Psoas muscle (tissue), 8 donors: ENCODE results near the gene WNT3. TPM values are rescaled to one million over a fixed set of nuclear protein-coding genes. Genes with fewer than 3 reads are reported as not detected.

Source experiments
- ATAC-seq, 4 donors: fragments of 200-7000 bp; cut with Tn5 transposase; one replicate each; pipeline ENCODE4 v1.9.1; 2020; ENCODE audit warnings: moderate library complexity in 3 of 4, mild to moderate bottlenecking in 2 of 4
- DNase-seq, 2 donors: peaks; one replicate each; pipeline ENCODE4 v3.0.0-alpha.2; 2020
- H3K27ac ChIP-seq: fragments of 200-600 bp; one replicate; pipeline ENCODE4 v1.8.0; 2022
- H3K27me3 ChIP-seq, 3 donors: fragments of 200-600 bp in 1 of 3; one replicate each; pipeline versions ENCODE4 v1.6.1 to v1.8.0; 2013 to 2022; ENCODE audit warnings: low read length in 2 of 3, mild to moderate bottlenecking in 2 of 3, moderate library complexity in 1 of 3; ENCODE audit not compliant: insufficient read depth in 3 of 3
- H3K36me3 ChIP-seq, 2 donors: fragments of 200-600 bp in 1 of 2; one replicate each; pipeline versions ENCODE4 v1.6.1 to v1.8.0; 2013 to 2022; ENCODE audit warnings: low read depth in 1 of 2, mild to moderate bottlenecking in 1 of 2, moderate library complexity in 1 of 2; ENCODE audit not compliant: insufficient read depth in 1 of 2
- H3K4me1 ChIP-seq: fragments of 200-600 bp; one replicate; pipeline ENCODE4 v1.8.0; 2022
- H3K4me3 ChIP-seq: fragments of 200-600 bp; one replicate; pipeline ENCODE4 v1.8.0; 2022; ENCODE audit warnings: mild to moderate bottlenecking
- H3K9me3 ChIP-seq: fragments of 200-600 bp; one replicate; pipeline ENCODE4 v1.8.0; 2022
- WGBS, 3 donors: extraction: QIAGEN DNeasy Blood & Tissue Kit; methylation state at CpG; one replicate each; pipeline versions ENCODE4 v1.1.6 to v1.1.7; 2013; 5-methylcytosine and 5-hydroxymethylcytosine counted together
- intact Hi-C, 2 donors: fragments of 100-400 bp; cut with DNase I; formaldehyde crosslinking; loops; one replicate each; pipeline versions ENCODE4 v1.11.0 to v1.14.2; 2022
- polyA plus RNA-seq, 3 donors: library from polyadenylated mRNA; stranded (reverse); fragments of 200-250 nt; gene quantifications; one replicate each; pipeline ENCODE4 v1.2.3, GENCODE V29; 2013
- total RNA-seq, 4 donors: library from RNA; stranded (reverse); fragmentation: NEBNext Ultra II Directional in 2 of 4; extraction: Animal tissue kit (Norgen Biotek cat#: 25700) in 2 of 4; gene quantifications; one replicate each; pipeline versions ENCODE4 v1.2.1 to v1.2.4, GENCODE V29; 2021 to 2023
- TF ChIP-seq, protein P1 (sequence below): fragments of 200-600 bp; IDR thresholded peaks from one replicate; pipeline ENCODE4 v1.8.0; 2022; ENCODE audit warnings: antibody characterized with exemption
- donor health status: healthy with polysubstance abuse.
- donor health status: DM: no; HTN: no; CAD: no; lungs with moderate emphysema.
- donor health status: Bipolar disorder and iron deficiency.
- donor health status: healthy.
- donor health status: DM: yes; HTN: yes; CAD: no.
- donor health status: DM: no; HTN: no; CAD: no.
- donor health status: DM: no; HTN: no; CAD: no.
- donor health status: DM: yes; HTN: yes; CAD: no.

The WNT3 gene
- total and polyA plus RNA-seq, 7 donors: 0.06 to 0.36 (median 0.10) TPM; not detected in 2

DNA sequence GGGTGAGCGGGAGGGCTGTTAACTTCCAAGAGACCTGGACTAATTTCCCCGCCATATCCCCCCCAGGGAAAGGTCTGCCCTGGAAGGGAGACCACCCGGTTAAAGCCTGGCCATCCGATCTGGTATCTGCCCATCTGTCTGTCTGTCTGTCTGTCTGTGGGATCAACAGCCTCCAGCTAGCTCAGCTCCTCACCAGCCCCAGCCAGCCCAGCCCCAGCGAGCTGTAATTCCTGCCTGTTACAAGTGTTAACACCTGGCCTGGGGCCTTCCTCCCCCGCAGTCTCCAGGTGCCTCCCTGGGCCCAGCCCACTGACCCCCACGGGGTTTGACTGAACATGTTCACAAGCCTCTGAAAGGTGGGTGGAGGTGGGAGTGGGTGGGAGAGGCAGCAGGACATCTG is 4.0 kb downstream of the WNT3 start:
- 43 to 57% (median 46%) methylated on average over 7 of the region's 7 CpGs for WGBS, 3 donors

DNA sequence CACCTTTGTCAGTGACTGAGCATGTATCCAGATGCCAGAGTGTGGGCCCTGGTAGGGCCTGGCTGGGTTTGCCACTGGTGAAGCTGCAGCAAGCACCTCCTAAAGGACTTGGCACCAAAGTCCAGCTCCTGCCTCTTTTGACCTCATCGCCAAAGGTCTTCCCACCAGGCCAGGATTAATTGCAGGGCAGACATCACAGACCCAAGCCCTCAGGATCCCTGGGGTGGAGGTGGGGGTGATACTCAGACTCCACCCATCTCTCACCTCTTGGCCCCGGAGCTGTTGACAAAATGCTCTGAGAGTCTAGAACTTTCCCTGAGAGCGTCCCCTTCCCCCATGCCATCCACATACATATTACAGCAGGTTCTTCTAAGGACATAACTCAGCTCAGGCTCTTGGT is 4.6 kb downstream of the WNT3 start:
- WGBS, 3 donors: 53 to 59% (median 55%) methylated on average over 3 of the region's 3 CpGs
- peaks cover 0 to 67% (median 32%) of the 10 kb centered on the region in 3 donors for H3K27me3 ChIP-seq
- no peak overlapping the region for H3K27ac ChIP-seq

More for the DNA sequence above, 4.0 kb downstream of the WNT3 start:
- TF ChIP-seq, protein P1, sequence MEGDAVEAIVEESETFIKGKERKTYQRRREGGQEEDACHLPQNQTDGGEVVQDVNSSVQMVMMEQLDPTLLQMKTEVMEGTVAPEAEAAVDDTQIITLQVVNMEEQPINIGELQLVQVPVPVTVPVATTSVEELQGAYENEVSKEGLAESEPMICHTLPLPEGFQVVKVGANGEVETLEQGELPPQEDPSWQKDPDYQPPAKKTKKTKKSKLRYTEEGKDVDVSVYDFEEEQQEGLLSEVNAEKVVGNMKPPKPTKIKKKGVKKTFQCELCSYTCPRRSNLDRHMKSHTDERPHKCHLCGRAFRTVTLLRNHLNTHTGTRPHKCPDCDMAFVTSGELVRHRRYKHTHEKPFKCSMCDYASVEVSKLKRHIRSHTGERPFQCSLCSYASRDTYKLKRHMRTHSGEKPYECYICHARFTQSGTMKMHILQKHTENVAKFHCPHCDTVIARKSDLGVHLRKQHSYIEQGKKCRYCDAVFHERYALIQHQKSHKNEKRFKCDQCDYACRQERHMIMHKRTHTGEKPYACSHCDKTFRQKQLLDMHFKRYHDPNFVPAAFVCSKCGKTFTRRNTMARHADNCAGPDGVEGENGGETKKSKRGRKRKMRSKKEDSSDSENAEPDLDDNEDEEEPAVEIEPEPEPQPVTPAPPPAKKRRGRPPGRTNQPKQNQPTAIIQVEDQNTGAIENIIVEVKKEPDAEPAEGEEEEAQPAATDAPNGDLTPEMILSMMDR: no peak
- H3K27me3 ChIP-seq: peaks cover 0 to 72% (median 37%) of the 10 kb centered on the region in 3 donors
- H3K4me3 ChIP-seq: no peak overlapping the region
- no peak for ATAC-seq
- H3K9me3 ChIP-seq: no peaks in the 10 kb centered on the region
- H3K36me3 ChIP-seq: no peaks in the 10 kb centered on the region
- H3K27ac ChIP-seq: no peak overlapping the region
- intact Hi-C loops: no loop called here
- DNase-seq: no peak
- H3K4me1 ChIP-seq: peaks cover 12% of the 10 kb centered on the region

DNA sequence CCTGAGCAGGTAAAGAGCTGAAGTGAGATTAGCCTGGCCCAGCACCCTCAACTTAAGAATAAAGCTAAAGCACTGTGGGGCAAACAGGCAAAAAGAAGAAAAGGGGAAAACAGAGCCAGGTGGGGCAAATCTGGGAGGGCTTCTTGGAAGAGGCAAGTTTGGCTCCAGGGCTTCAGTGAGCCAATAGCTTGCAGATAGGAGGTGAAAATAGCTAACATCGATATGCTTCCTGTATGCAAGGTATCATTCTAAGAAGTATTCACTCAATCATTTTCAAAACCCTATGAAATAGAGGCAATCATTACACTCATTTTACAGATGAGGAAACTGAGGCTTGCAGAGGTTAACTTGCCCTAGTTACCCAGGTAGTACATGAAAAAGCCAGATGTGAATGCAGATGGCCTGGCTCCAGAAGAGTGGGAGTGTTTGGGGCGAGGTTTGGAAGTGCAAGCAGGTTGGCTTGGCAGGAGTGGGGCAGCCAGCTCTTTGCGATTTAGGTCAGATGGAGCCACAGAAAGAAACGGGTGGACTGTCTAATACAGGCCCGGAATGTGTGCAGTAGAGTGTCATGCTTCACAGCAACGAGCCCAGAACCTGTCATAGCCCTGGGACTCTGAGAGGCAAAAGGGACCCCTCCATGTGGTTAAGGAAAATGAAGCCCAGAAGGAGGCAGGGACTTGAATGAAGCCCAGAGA is 5.7 kb downstream of the WNT3 start:
- no peaks in the 10 kb centered on the region for H3K9me3 ChIP-seq
- TF ChIP-seq, protein P1: no peak
- H3K36me3 ChIP-seq: no peaks in the 10 kb centered on the region
- ATAC-seq: no peak
- H3K27me3 ChIP-seq: peaks cover 0 to 56% (median 25%) of the 10 kb centered on the region in 3 donors
- intact Hi-C loops: no loop called here
- 63 to 66% (median 63%) methylated on average over 6 of the region's 6 CpGs for WGBS, 3 donors
- DNase-seq: no peak
- no peak overlapping the region for H3K27ac ChIP-seq
- H3K4me3 ChIP-seq: no peak overlapping the region
- H3K4me1 ChIP-seq: no peaks in the 10 kb centered on the region

More for the DNA sequence above, 4.6 kb downstream of the WNT3 start:
- DNase-seq (no peak), ATAC-seq (no peak)
- H3K36me3 ChIP-seq: no peaks in the 10 kb centered on the region
- intact Hi-C loops: no loop called here
- H3K4me3 ChIP-seq: no peak overlapping the region
- H3K9me3 ChIP-seq: no peaks in the 10 kb centered on the region
- TF ChIP-seq, protein P1: no peak
- peaks cover 7% of the 10 kb centered on the region for H3K4me1 ChIP-seq

DNA sequence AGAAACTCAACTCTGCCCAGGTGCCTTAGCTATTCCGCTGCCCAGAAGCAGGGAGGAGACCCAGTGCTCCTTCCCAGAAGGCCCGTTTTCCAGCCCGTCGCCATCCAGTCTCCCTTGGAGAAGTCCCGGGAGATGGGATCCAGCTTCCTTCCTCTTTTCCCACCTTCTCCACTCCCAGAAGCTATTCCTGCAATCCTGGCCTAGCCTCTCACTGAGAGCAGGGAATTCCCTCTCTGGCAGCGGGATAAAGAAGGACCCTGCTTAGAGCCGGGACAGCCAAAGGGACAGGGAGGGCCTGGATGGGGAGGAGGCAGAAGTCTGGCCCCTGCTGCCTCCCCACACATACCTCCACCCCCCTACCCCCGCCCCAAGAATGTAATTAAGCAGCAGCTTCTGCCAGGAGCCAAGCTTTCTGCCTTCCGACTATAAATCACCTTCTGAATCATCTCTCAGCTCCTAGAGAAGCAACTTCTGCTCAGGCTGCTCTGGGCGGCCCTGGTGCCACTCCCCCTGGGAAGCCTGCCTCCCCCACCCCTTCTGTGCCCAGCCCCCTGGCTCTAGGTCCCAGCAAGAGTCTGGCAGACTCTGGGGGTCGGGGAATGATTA is 6.4 kb downstream of the WNT3 start:
- Histone ChIP-seq H3K27me3 (peaks cover 0 to 49% (median 18%) of the 10 kb centered on the region in 3 donors), H3K4me3 (no peak overlapping the region), H3K9me3 (no peaks in the 10 kb centered on the region), H3K27ac (no peak overlapping the region), H3K4me1 (no peaks in the 10 kb centered on the region), H3K36me3 (no peaks in the 10 kb centered on the region)
- ATAC-seq: no peak
- no peak for DNase-seq
- TF ChIP-seq, protein P1: no peak
- intact Hi-C loops: no loop called here
- 33 to 45% (median 38%) methylated on average over 11 of the region's 11 CpGs for WGBS, 3 donors
